ENCODE measurements around the gene ABCA12.
A peak's percentile ranks its signal among the peaks of the same experiment; 100 is the strongest.

ABCA12 gene

GRCh38 chr2:215136669-215137328 lies 1.6 kb downstream of the ABCA12 start:
- DNase-seq = peak; percentile 7

GRCh38 chr2:215120401-215120800 lies 18.0 kb downstream of the ABCA12 start:
- no peak for DNase-seq

- no peak for DNase-seq
Observed at GRCh38 chr2:215119847-215120246, 18.6 kb downstream of the ABCA12 start.

DNA sequence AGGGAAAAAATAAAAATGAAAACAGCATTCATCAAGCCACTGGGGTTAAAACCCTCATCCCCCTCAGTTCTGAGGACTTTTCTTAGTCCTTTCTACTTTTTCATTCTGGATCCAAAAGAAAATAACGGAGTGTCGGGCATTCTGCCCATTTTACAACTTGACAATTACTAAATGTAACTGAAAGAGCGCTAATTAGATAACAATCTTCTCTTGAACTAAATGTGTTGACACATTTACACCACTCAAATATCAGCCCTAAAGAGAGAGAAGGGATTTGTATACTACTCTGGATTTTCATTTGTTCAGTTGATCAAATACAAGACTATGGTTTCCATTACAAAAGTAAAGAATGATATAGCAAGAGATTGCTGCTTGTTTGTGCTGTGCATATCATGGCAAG lies 27.5 kb downstream of the ABCA12 start:
- DNase-seq = no peak

- DNase-seq = no peak
Observed at GRCh38 chr2:215107216-215108056, 31.0 kb downstream of the ABCA12 start.

DNA sequence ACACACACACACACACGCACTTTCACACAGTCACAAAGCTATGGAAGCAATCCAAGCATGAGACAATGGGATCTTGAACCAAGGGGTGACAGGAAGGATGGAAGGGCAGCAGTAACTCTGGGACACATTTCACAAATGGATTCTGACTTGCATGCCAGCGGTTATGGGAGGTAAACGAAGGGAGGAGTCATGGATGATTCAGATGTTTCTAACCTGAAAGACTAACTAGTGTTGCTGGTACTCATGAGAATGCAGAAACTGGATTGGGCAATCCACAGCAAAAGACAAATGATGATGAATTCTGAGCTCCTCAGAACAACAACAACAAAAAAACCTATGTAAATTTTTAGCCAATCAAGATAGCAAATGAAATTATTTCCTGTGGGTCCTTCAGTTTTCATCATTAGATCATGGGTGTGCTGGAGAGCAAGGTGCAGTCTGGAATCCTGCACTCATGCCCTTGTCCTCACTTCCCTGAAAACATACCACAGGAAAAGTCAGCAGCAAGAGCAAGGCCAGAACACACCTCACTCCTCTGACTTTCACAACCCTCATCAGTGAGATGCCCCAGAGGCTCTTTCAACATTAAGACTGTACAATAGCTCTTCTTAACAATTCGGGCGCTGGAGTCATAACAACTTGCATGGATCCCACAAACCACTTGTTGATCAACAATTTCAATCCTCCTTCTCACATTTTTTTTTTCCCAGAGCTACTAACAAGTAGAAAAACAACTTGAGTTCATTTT lies 32.6 kb downstream of the ABCA12 start:
- no peak for DNase-seq

DNA sequence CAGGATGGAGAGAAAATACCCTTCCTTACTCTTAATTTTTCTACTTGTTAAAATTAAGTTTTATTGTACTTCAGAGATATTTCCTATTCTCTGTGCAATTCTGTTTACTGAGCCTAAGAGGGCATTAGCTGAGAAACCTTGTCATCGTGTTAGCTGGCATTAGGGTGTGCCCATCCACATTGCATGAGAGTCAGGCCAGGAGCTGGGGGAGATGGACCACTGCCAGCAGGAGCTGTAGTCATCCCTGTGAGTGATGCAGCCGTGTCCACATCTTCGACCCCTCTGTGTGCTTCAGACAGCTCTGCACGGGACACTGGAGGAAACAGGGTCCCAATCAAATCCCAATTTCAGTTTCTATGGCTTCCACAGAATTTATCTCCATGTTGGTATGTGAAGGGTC lies 34.2 kb downstream of the ABCA12 start:
- no peak for DNase-seq

- no peak for DNase-seq
Observed at GRCh38 chr2:215098875-215099274, 39.6 kb downstream of the ABCA12 start.

DNA sequence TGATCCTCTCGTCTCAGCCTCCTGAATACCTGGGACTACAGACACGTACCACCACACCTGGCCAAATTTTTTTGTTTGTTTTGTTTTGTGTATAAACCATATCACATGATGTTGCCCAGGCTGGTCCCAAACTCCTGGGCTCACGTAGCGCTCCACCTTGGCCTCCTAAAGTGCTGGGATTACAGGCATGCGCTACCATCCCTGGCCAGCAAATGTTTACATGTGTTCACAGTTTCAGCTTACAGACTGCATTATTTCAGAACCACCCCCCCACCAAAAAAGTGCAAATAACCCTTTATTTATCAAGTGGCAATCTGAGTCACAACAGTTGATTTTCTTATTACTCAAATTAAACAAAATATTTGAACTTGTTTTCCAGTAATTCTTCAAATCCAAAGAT lies 54.3 kb downstream of the ABCA12 start:
- DNase-seq = no peak

GRCh38 chr2:215083146-215083545 lies 55.3 kb downstream of the ABCA12 start:
- DNase-seq = no peak

GRCh38 chr2:215082446-215082845 lies 56.0 kb downstream of the ABCA12 start:
- no peak for DNase-seq

GRCh38 chr2:215080545-215080944 lies 57.9 kb downstream of the ABCA12 start:
- no peak for DNase-seq

DNA sequence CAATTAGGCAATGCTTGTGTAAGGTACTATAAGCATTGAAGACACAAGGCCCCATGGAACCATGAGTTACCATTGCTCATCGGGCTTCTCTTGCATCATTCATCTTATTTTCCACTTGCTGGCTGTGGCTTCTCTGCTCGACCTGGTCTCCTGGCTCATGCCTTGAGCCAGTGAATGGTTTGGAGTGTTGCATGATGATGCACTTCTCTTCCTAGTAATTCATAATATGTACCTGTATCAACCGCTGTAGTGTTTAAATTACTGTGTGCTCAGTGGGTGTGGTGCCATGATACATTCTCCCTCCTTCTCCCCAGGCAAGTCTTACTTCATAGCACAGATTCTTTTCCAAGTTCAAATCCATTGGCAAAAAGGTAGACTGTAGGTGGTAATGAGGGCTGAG lies 66.8 kb downstream of the ABCA12 start:
- DNase-seq = no peak

DNA sequence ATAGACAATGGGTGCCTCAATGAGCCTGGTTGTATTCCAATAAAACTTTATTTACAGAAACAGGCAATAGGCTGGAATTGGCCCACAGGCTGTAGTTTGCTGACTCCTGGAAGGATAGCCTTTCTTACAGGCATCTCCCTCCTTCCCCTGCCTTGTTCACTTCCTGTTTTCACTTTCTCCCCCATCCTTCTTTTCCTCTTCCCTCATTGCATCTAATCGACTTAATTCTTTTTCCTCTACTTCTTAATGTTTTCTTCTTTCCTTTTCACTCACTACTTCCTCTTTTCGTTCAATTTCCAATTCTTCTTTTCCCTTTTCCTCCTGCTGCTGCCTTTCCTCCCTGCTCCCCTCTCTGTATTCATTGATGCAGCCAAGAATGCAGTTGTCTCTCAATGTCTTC lies 70.0 kb downstream of the ABCA12 start:
- no peak for DNase-seq

DNA sequence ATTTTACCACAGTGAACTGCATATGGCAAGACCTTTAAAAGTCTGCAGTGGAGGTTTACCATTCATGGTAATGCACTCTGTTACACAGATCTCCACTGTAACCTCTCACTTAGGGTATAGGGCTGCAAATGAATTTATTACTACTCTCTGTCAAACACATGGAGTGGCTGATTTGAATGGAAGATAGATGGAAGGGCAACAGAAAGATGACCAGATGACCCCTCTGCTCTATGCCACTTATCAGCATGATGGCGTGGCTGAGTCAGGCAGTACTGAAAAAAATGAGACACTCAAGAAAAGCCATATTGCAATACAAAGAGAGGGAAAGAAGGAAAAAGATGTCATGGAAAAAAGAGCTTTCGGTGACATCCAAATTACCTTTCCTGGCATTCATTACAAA lies 72.3 kb downstream of the ABCA12 start:
- DNase-seq = no peak

- DNase-seq = no peak
Observed at GRCh38 chr2:215063526-215063925, 74.9 kb downstream of the ABCA12 start.

- no peak for DNase-seq
Observed at GRCh38 chr2:215060861-215061536, 77.4 kb downstream of the ABCA12 start.

DNA sequence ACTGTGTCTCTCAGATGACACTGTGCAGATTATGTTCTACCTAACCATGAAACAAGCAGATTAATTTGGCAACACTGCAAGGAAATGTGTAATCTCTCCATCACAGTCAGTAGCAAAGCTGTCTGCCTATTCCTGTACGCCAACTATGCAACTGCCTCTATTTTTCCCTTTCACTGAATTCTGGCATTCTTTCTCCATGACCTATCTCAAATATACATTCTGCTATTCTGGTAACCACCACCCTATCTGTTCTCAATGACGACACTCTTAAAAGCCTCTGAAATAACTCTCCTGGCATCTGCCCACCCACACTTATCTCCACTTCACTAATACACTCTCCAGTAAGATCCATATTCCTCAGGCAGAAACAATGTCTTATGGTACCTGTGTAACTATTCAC lies 78.7 kb downstream of the ABCA12 start:
- DNase-seq = peak; percentile 22

DNA sequence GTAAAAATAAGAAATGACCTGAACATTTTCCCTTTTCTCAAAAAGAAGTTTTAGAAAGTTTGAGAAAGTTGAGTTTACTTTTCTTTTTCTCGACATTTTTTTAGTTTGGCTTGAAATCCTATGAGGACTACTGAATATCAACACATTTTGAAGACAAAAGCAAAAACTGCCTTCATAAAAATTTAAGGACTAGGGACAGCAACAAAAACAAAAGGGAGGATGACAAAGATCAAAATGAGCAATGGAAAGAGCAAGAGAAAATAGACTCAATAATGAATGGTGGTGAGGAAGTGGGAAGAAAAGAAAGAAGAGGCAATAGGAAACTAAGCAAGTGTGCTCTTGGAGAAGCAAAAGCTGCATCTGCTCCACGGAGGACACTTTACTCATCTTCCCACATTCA lies 82.5 kb downstream of the ABCA12 start:
- no peak for DNase-seq

GRCh38 chr2:215052810-215053209 lies 85.6 kb downstream of the ABCA12 start:
- DNase-seq = no peak

DNA sequence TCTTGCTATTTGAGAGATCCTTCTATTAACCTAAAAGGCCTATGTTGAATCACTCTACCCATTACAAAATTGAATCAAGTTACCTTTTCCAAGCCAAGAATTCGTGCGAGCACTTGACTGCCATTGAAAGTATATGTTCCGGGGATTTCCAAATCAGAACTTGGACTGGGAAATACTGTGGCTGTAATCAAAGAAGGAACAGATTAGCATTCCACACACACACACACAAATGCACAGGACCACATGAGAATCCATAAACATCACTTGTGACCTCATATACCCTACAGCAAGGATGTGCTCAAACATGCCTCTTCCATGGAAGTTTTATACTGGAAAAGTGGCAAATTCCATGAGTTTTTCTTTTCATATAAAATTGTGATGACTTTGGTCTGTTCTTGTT lies 86.0 kb downstream of the ABCA12 start:
- DNase-seq = no peak

GRCh38 chr2:215049341-215049740 lies 89.1 kb downstream of the ABCA12 start:
- DNase-seq = no peak

- no peak for DNase-seq
Observed at GRCh38 chr2:215038421-215038820, 100.0 kb downstream of the ABCA12 start.

All from fibroblast of skin of right biceps (primary cell).